ENCODE results near the gene ATP8A2.

The ATP8A2 gene

DNA sequence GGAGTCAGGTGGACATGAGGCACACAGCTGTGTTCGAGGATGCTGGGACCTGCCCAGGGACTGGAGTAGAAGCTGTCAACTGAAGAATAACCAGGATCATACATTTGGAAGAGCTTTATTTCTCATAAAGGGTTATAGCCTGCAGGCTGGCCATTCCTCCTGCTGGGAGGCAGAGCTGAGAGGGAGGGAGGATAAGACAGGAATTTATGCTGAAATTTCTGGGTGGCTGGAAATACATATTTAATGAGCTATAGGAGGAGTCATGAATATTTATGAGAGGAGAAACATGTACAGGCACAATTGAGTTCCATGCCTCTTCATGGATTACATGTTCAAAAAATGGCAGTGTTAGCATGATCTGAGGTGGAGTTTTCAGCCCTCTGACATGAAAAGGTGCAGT lies 528.2 kb downstream of the ATP8A2 start:
- intact Hi-C loops (cut with DNase I) = no loop called here
- no peak for DNase-seq

DNA sequence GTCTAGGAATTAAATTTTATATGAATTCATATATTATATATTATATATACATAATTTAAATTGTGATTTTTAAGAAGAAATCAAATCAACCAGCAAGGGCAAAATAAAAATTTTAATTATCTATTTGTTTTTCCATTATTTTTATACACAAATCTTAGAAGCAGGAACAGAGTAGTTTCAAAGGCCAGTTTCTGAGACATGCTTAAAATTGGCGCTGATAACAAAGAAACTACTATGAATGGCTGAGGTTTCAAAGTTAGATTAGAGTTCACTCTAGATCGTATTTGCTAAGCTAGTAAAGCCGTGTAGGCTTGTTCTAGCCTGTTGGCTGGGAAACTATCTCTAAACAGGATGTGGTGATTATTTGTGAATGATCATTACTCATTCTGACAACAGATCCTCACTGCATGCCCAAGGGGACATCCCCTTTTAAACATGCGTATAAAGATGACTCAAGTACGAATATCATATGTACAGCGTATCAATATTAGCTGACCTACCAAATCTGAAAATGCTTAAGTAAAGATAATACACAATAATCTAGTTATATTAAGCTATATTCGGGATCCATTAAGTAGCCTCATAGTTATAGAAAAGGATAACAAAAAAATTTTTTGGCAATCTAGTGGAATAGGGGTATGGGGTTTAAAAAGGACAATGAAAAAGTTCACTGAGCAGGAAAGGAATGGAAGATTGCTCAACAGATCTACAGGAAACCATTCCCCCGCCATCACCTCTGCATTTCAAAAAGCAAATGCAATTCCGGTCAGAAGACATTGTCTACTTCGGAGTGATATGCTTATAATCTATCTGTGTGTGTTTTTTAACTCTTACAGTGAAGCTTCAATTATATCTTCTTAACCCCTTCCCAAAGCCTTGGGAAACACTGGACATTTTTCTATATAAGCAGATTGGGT lies 529.9 kb downstream of the ATP8A2 start:
- no peak for DNase-seq
- intact Hi-C loops (cut with DNase I) = no loop called here

DNA sequence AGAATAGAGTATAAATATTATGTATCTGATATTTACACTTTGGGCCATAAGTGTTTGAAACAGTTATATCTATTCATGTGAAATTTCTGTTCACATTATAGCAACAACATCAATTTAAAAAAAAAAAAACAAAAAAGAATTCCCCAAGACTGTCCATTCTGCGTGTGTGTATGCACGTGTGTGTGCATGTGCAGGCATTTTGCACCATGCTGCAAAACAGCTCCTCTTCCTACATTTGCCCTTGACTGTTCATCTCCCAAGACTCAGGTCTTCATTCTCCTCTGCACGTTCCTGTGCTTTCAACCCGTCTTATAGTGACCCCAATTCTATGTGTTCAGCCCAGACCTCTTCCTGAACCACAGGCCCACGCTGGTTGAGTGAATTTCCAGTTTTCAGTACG lies 530.7 kb downstream of the ATP8A2 start:
- DNase-seq = no peak
- intact Hi-C loops (cut with DNase I) = no loop called here

DNA sequence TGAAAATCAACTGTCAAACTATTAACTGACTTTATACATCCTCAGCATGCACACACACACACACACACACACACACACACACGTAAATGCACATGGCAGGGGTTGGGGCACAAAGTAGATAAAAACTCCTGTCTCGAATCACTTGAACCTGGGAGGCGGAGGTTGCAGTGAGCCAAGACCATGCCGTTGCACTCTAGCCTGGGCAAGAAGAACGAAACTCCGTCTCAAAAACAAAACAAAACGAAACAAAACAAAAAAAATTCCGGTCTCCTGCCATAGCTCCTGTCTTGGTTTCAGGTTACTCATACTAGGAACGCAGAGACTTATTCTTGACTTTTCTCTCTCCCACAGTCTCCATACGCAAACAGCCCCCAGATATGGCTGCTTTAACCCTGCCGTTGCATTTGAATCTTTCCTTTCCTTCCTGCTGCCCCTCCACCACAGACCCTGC lies 531.1 kb downstream of the ATP8A2 start:
- intact Hi-C loops (cut with DNase I) = no loop called here
- DNase-seq = no peak

DNA sequence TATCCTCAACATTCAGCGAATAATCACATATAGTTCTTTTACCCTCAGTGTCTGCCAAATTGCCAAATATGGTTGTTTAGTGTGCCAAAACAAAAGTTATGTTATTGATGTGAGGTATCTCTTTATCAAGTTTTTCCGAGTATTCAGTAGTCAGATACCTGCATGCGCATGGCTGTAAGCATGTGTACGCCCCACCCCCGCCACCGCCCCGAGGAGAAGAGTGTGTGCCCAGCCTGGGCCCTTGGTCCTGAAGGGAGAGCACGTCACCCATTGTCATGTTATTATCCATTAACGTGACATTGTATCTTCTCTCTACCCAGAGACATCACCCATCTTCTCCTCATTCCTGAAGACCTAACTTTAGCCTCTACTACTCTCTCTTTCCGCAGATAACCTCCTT lies 533.1 kb downstream of the ATP8A2 start:
- no peak for DNase-seq
- intact Hi-C loops (cut with DNase I) = no loop called here

DNA sequence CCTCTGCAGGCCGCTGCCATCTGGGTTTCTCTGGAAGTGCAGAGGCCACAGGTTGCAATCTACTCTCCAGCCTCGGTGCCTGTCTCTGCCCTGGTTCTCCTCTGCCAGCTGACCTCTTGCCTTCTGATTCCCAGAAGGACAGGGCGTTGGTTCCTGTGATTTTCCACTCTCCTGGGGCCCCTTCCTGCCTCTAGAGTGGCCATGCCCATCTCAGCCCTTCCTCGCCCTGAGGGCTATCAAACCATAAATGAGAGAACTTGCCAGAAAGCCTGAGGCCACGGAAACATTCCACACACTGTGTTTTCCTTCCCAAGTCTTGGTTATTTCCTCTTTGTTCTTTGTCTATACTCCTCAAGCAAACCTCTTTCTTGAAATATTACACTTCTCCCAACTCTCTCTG lies 533.8 kb downstream of the ATP8A2 start:
- intact Hi-C loops (cut with DNase I) = no loop called here
- no peak for DNase-seq

DNA sequence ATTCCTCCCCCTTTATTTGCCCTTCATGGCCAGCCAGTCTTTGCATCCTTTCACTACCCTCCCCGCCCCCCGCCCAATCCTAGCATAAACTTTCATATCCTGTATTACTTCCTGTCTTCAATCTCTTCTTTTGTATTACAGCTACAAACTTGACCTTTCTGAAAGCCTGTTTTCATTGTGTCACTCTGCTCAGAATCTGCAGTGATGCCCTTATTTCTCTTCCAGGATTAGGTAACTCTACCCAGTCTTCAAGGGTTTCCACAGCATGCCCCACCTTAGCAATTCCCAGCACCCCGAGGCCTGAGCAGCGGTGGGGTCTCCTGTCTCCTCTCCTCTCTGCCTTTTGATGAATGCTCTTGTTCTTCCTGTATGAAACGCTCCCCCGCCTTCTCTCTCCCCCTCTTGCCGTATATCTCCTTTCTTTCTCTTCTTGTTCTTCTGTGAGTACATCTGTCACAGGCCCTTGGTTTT lies 534.5 kb downstream of the ATP8A2 start:
- DNase-seq = no peak
- intact Hi-C loops (cut with DNase I) = no loop called here

DNA sequence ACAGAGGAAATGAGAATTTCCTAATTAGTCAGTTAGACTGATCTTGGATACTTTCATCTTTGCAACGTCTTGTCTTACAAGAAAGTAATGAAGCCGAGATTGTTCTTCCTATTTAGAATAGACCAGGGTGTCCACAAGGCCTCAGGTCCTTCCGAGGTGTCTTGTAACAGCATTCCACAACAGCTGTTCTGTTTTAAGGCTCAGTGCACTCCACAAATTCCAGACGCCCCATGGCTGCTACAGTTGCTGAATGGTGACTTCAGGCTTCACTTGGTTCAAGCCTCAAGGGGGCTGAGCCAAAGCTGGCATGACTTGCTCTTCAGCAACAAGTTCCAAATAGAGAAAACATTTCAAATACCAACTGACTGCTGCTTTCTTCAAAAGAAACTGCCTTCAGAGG lies 536.6 kb downstream of the ATP8A2 start:
- intact Hi-C loops (cut with DNase I) = no loop called here
- no peak for DNase-seq

DNA sequence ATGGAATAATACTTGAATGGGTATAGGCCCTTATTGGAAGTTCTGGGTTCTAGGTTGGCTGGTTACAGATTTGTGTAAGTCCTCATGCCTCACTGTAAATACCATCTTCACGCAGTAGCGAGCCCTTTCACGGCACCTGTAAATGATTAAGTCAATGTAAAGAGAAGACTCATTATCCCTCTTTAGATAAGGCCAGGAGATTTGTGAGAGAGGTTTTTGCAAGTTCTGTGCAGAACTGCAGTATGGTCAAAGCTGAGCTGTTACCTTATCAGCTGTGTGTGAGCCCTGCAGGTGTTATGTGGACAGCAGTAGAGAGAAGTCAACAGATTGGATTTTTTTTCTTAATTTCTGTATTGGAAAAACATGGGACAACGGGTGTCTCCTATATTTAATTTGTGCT lies 538.5 kb downstream of the ATP8A2 start:
- no peak for DNase-seq
- intact Hi-C loops (cut with DNase I) = no loop called here

DNA sequence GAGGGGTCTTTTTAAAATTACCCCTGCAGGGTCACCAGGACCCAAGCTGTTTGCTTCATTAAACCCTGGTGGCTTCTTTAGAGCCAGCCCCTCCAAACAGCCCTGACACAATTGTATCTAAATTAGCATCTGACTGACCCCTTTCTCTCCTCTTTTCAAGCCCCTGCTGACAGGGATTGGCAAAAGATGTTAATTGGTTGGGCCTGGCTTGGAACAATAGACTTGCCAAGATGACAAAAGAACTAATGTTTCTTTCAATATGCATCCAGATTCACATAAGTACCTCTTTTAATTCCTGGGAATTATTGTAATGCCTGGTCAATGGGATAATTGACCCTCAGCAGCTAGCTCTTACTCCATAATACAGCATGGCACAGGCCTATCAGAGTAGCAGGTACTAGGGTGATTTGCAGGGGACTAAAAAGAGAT lies 539.2 kb downstream of the ATP8A2 start:
- DNase-seq = no peak
- intact Hi-C loops (cut with DNase I) = no loop called here

DNA sequence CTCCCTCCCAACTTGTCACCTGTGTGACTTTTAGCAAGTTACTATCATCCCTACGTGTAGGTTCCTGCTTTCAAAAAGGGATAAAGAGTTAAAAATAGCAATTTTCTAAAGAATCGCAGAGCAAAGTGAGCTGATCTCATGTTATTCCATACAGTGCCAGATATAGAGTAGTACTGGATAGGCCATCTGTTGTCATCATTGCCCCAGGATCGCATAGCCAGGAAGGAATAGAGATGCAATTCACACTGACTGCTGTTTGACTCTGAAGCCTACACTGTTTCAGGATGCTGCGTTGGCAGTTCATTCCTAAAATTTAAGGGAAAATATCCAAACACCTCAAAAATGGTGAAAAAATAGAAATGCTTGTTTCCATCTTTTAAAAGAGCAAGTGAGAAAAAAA lies 541.2 kb downstream of the ATP8A2 start:
- no peak for DNase-seq
- intact Hi-C loops (cut with DNase I) = no loop called here

DNA sequence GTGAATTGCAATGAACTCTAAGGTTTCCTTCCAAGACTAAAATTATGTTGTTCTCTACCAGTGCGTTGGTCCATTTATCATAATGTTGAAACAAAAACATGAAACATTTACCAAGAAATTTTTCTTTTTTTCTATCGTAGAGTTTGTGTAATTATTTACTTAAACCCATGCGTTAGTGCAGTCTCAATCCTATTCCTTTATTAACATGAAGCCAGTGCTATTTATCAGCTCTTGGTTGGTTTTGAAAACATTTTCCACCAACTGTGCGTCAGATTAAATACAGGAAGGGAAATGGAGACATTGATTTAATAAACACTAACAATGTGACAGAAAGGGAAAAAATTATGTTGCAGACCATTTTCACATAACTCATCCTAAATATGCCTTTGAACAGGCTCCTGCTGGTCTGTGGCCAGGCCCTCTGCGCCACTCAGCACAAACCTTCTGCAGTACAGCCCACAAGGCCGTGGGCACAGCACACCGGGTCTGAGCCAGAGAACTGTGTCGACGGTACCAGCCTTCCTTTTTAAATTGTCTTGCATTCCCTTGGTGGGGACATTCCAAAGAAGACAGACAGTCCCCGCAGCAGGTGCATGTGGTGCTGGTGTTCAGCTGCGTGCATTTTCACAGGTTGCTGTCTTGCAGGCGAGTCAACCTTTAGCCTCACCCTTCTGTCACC lies 544.2 kb downstream of the ATP8A2 start:
- peak in 1 of 10 donors; percentile 35 for DNase-seq
- intact Hi-C loops (cut with DNase I) = no loop called here

DNA sequence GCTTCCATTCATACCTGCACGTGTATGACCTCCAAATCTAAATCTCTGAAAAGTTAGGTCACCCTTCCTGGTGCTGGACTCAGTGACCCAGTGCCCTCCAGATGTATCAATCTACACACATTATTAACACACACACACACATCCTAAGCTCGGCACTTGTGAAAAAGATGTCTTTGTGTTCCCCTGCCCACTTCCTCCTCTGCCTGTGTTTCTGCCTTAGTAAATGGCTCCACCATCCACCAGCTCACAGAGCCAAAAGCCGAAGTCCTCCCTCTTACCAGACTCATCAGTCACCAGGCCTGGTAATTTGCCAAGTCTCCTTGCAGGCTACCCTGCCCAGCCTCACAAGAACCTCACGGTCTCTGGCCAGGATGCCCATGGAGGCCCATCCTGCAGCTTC lies 548.5 kb downstream of the ATP8A2 start:
- DNase-seq = no peak
- intact Hi-C loops (cut with DNase I) = no loop called here

DNA sequence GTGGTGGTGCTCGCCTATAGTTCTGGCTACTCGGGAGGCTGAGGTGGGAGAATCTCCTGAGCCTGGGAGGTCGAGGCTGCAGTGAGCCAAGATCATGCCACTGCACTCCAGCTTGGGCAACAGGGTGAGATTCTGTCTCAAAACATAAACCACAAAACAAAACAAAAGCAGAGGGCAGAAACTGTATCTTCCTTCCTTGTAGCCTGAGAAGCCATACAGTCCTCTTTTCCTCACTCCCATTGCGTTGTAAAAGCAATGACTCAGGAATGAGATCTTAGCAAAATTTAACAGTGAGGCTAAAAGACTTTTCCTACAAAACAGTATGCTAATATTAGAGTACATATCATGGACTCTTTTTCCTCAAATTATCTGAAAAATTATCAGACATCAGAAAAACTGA lies 549.2 kb downstream of the ATP8A2 start:
- no peak for DNase-seq
- intact Hi-C loops (cut with DNase I) = no loop called here

DNA sequence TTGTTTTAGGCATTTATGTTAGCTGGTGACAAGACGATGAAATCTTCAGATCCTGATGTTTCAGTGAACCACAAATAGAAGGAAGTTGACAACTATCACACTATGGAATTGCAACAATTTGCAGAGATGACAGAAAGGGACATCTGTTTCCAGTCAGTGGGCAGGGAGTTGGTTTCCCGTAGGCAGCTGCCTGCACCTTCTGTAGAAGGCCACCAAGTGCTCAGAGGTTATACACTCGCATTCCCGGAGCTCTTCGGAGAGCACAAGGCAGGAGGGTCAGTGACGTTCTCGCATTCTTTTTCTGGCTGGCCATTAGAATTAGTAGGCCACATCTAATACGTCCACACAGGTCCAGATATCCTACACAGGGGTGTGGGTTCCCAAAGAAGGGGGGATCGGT lies 550.6 kb downstream of the ATP8A2 start:
- intact Hi-C loops (cut with DNase I) = no loop called here
- DNase-seq = no peak

DNA sequence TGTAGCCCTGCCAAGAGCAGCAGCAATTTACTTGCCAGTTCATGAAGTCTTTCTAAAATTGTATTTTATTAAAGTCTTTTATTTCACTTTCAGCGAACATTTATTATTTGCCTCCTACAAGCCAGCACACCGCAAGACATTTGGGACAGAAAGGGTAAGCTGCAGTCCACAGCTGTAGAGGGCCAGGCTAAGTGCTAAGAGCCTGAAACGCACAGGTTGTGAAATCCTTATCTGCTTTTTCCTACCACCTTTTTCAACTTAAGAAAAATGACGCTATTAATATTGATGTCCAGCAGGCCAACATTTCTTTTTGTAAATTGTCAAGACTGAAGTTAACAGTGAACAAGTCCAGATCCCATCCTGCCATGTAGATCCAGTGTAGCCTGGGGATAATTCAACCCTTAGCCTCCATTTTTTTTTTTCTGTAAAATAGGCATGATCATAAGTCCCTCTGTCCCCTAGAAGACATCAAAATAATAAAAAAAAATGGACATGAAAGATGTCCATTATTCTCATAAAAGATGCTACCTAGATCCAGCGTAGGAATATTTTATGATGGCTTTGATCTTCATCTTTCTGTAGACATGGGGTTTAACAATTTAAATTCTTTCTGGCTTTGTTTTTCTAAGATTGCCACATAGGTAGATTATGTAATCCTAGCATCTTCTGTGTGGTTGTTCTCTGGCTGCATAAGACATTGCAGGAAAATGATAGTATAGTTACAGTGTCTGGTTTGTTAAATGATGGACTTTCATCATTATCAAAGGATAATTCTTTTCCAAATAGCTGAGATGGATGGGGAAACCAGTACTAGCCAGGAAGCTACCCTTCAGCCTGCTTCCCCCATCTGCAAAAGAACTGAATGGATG lies 551.7 kb downstream of the ATP8A2 start:
- no peak for DNase-seq
- intact Hi-C loops (cut with DNase I) = no loop called here

DNA sequence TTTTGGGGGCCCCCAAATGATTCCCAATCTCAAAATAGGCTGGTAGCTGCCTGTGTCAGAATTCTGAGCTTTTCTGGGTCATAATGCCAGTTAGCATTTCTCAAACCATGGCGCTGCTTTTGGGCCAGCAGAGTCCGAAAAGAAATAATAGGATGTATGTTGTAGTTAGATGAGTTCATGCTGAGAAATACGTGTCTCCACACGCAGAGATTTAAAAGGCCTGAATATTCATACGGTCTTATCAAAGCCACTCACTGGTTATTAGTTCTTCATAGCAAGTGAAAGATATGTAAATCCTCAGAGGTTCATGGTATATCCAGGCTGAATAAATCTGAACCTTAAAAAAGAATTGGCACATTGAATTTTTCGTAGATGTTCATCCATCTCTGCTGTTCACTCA lies 555.6 kb downstream of the ATP8A2 start:
- intact Hi-C loops (cut with DNase I) = no loop called here
- DNase-seq = no peak

DNA sequence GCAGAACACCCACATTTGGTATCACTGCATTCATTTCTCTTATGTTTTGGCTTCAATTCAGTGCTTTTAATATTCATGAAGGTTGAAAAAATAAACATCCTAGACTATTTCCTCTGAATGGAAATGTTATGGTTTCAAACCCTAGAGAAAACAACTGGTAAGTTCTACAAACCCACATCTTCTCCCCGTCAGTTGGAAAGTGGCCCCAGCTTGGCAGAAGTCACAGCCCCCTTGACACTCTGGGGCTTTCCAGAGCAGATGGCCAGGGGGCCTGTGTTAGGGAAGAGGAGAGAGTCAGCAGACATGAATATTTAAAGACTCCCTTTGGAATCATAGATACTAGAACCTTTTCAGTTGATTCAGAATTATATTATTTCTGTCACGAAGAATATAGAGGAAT lies 556.2 kb downstream of the ATP8A2 start:
- DNase-seq = no peak
- intact Hi-C loops (cut with DNase I) = no loop called here

DNA sequence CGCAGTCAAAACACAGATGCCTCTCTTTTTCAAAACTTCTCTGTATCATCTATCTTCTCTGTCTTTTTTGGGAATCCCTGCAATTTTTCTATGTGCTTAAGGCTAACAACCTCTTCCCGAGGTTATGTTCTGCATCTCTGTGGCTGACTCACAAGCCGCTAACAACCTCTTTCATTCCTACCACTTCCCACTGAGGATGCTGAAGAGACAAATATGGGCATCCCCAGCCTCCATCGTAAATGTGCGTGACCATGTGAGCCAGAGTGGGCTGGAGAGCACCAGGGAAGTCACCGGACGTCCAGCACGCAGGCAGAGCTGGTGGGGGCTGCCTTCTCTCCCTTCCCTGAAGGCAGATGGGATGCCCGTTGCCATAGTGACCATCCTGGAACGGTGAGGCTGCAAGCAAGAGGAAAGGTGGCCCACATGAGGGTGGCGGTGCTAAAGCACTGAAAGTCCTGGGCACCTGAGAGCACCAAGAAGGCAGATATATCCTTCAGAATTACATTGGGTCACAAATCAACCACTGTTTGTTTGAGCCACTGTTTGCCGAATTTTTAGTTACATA lies 557.2 kb downstream of the ATP8A2 start:
- DNase-seq = peak in 1 of 10 donors; percentile 12
- intact Hi-C loops (cut with DNase I) = no loop called here

DNA sequence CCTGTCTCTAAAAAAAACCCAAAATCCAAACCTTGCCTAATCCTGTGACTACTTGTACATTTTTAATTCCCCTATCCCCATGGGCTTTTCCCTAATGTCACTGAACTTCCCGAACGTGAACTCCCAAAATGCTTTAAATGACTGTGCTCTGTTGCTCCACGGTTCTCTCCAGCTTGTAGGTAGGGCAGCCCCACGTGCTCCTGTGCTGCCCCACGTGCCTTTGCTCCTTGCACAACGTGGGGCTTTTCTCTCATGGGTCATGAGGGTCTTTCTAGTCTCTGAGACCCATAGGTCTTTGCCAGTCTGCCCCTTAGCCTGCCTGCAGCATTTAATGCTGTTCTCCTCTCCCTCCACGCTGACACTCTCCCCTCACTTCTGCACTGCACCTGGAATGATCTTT lies 558.0 kb downstream of the ATP8A2 start:
- intact Hi-C loops (cut with DNase I) = no loop called here
- no peak for DNase-seq

DNA sequence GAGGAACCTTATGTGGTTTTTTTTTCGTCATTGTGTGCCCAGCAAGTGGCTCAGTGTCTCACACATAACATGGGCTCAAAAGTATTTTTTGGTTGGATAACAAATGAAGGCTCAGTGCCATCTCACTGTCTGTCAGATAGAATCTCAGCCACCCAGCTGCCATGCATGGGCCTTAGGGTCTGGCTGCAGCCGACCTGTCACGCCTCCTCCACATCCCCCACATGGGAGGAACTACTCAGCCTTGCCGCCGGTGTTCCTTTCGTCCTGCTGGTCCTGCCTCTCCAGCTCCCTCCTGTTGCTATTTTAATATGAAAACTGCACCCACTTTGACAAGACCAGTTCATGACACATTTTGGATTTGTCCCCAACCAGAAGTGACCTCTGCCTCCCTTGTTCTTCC lies 558.9 kb downstream of the ATP8A2 start:
- DNase-seq = no peak
- intact Hi-C loops (cut with DNase I) = no loop called here

All from posterior cingulate gyrus (tissue), 11 donors.